IPS-20b (cell line): ENCODE data around the gene HNRNPUL1.

Source experiments
- H3K27ac ChIP-seq: one replicate; pipeline ENCODE4 v1.5.1; 2013; ENCODE audit warnings: low read length
- H3K27me3 ChIP-seq: 2 replicates; pipeline ENCODE4 v1.6.1; 2013; ENCODE audit warnings: mild to moderate bottlenecking, low read length, inconsistent platforms; ENCODE audit not compliant: insufficient read depth
- H3K36me3 ChIP-seq: 2 replicates; pipeline ENCODE4 v1.6.1; 2013; ENCODE audit warnings: low read depth, mild to moderate bottlenecking, inconsistent platforms, low read length, moderate library complexity; ENCODE audit not compliant: insufficient read depth
- H3K4me1 ChIP-seq: 2 replicates; pipeline ENCODE4 v1.6.1; 2013; ENCODE audit warnings: mild to moderate bottlenecking, control low read depth, inconsistent platforms, low read length, moderate library complexity; ENCODE audit not compliant: insufficient read depth
- H3K4me3 ChIP-seq: 2 replicates; pipeline ENCODE4 v1.5.1; 2013; ENCODE audit warnings: mild to moderate bottlenecking, low read length, inconsistent platforms
- H3K9ac ChIP-seq: 2 replicates; pipeline ENCODE4 v1.6.1; 2013; ENCODE audit warnings: low read depth, mild to moderate bottlenecking, inconsistent platforms, low read length, moderate library complexity
- H3K9me3 ChIP-seq: 2 replicates; pipeline ENCODE4 v1.6.1; 2013; ENCODE audit warnings: mild to moderate bottlenecking, low read depth, low read length, inconsistent platforms; ENCODE audit not compliant: insufficient read depth

HNRNPUL1 gene

GRCh38 chr19:41295499-41295898 lies 31.3 kb downstream of the HNRNPUL1 start:
- Histone ChIP-seq H3K4me1 (no peaks in the 10 kb centered on the region), H3K9ac (no peak overlapping the region), H3K27ac (no peak overlapping the region), H3K9me3 (no peaks in the 10 kb centered on the region), H3K4me3 (no peak overlapping the region), H3K27me3 (no peaks in the 10 kb centered on the region), H3K36me3 (peaks cover 100% of the 10 kb centered on the region)

GRCh38 chr19:41296433-41296871 lies 32.3 kb downstream of the HNRNPUL1 start:
- Histone ChIP-seq H3K4me3 (no peak overlapping the region), H3K4me1 (no peaks in the 10 kb centered on the region), H3K27ac (no peak overlapping the region), H3K9ac (no peak overlapping the region), H3K9me3 (no peaks in the 10 kb centered on the region), H3K27me3 (no peaks in the 10 kb centered on the region), H3K36me3 (peaks cover 100% of the 10 kb centered on the region)

- Histone ChIP-seq H3K4me3 (no peak overlapping the region), H3K27ac (no peak overlapping the region), H3K36me3 (peaks cover 100% of the 10 kb centered on the region), H3K4me1 (no peaks in the 10 kb centered on the region), H3K27me3 (no peaks in the 10 kb centered on the region), H3K9ac (no peak overlapping the region), H3K9me3 (no peaks in the 10 kb centered on the region)
These were observed 33.6 kb downstream of the HNRNPUL1 start for GRCh38 chr19:41297628-41298347.

DNA sequence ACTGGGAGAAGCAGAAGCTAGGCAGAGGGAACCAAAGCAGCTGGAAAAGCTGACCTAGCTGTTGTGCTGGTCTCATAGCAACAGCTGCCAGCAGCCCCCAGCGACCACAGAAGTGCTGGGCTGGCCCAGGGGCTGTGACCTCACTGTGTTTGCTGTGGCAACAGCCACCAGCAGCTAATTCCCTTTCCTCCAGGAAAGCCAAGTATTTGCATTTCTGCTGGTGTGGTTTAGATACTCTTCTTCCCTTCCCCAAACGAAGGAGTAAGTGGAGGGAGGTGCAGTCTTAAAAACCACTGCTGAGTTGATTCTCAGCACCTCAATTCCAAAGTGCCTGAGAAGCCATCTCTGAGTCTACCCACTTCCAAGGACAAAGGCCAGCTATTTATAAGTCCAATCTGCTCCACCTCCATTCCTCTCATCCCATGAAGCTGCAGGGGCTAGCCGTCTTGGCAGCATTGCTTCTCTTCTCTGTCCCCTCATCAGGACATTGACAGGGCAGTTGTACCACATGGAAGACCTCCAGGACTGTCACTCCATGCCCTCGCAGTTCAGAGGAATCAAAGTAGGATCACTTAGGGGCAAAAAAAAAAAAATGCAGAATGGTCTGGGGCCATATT lies 34.3 kb downstream of the HNRNPUL1 start:
- peaks cover 100% of the 10 kb centered on the region for H3K36me3 ChIP-seq
- no peak overlapping the region for H3K9ac ChIP-seq
- no peak overlapping the region for H3K4me3 ChIP-seq
- no peaks in the 10 kb centered on the region for H3K9me3 ChIP-seq
- no peak overlapping the region for H3K27ac ChIP-seq
- no peaks in the 10 kb centered on the region for H3K27me3 ChIP-seq
- H3K4me1 ChIP-seq, result no peaks in the 10 kb centered on the region

- no peaks in the 10 kb centered on the region for H3K4me1 ChIP-seq
- H3K27ac ChIP-seq, result no peak overlapping the region
- H3K9ac ChIP-seq, result no peak overlapping the region
- no peak overlapping the region for H3K4me3 ChIP-seq
- no peaks in the 10 kb centered on the region for H3K9me3 ChIP-seq
- peaks cover 100% of the 10 kb centered on the region for H3K36me3 ChIP-seq
- H3K27me3 ChIP-seq, result no peaks in the 10 kb centered on the region
These were observed 35.0 kb downstream of the HNRNPUL1 start for GRCh38 chr19:41299046-41299754.

DNA sequence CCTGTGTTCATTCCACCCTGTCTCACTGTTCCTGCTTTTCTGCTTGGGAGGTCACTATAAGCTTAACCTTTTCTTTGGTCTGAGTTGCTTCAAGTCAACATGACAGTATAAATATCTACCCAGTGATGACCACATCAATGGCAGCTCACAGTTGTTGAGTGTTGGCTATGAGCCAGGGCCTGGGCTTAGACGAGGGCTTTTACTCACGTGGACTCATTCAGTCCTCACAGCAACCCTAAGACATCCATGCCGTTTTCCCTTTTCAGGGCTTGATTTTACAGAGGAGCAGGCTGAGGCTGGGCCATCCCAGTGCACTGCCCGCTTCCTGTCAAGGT lies 35.5 kb downstream of the HNRNPUL1 start:
- Histone ChIP-seq H3K27me3 (no peaks in the 10 kb centered on the region), H3K9ac (no peak overlapping the region), H3K4me1 (no peaks in the 10 kb centered on the region), H3K4me3 (no peak overlapping the region), H3K27ac (no peak overlapping the region), H3K36me3 (peaks cover 100% of the 10 kb centered on the region), H3K9me3 (no peaks in the 10 kb centered on the region)

- Histone ChIP-seq H3K4me1 (no peaks in the 10 kb centered on the region), H3K4me3 (no peak overlapping the region), H3K36me3 (peaks cover 100% of the 10 kb centered on the region), H3K27ac (no peak overlapping the region), H3K9ac (no peak overlapping the region), H3K9me3 (no peaks in the 10 kb centered on the region), H3K27me3 (no peaks in the 10 kb centered on the region)
These were observed 36.4 kb downstream of the HNRNPUL1 start for GRCh38 chr19:41300555-41300954.

- no peaks in the 10 kb centered on the region for H3K4me1 ChIP-seq
- H3K9ac ChIP-seq, result no peak overlapping the region
- H3K27ac ChIP-seq, result no peak overlapping the region
- H3K27me3 ChIP-seq, result no peaks in the 10 kb centered on the region
- no peaks in the 10 kb centered on the region for H3K9me3 ChIP-seq
- peaks cover 100% of the 10 kb centered on the region for H3K36me3 ChIP-seq
- no peak overlapping the region for H3K4me3 ChIP-seq
These were observed 38.6 kb downstream of the HNRNPUL1 start for GRCh38 chr19:41302624-41303351.

DNA sequence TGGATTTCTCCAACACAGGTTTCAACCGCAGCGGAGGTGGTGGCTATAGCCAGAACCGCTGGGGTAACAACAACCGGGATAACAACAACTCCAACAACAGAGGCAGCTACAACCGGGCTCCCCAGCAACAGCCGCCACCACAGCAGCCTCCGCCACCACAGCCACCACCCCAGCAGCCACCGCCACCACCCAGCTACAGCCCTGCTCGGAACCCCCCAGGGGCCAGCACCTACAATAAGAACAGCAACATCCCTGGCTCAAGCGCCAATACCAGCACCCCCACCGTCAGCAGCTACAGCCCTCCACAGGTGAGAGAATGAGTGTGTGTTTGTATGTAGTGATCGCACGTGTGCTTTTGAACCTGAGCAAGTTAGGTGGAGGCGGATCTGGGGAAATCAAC lies 39.8 kb downstream of the HNRNPUL1 start:
- Histone ChIP-seq H3K4me3 (no peak overlapping the region), H3K9me3 (no peaks in the 10 kb centered on the region), H3K4me1 (peaks cover 3% of the 10 kb centered on the region; the same call in 1 of the 2 replicates), H3K27ac (no peak overlapping the region), H3K27me3 (no peaks in the 10 kb centered on the region), H3K36me3 (peaks cover 92% of the 10 kb centered on the region), H3K9ac (no peak overlapping the region)

DNA sequence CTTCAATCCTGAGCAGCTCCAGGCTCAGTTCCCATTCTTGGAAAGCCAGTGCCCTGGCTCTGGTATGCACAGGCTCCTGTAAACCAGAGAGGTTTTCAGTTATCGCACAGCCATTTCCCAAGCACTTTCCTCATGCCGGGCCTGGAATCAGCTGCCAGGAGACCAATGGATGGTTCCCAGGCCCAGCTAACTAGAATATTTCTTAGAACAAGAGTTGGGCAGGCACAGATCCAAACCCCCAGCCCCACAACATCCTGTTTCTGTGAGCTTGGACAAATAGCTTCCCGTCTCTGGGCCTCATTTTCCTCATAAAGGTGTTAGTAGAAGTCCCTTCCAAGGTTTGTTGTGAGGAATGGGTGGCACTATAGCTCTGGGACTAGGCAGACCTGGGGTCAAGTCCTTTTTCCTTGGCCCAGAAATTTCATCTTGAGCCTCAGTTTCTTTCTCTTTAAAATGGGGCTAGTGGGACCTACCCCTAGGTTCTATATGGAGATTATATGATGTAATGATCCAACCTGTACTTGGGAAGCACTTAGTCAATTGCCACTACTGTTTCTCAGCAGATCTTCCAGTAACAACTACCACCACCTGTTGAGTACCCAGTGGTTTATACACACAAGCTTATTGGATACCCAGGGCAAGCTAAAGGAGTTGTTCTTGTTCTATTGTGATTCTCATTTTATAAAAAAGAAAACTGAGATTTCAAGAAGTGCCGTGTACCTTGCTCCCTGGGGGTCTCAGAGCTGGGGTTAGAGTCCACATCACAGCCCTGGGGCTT lies 40.7 kb downstream of the HNRNPUL1 start:
- H3K27me3 ChIP-seq, result no peaks in the 10 kb centered on the region
- H3K9me3 ChIP-seq, result no peaks in the 10 kb centered on the region
- no peak overlapping the region for H3K9ac ChIP-seq
- peaks cover 82% of the 10 kb centered on the region for H3K36me3 ChIP-seq
- no peak overlapping the region for H3K27ac ChIP-seq
- H3K4me3 ChIP-seq, result no peak overlapping the region
- H3K4me1 ChIP-seq, result peaks cover 8% of the 10 kb centered on the region; the same call in 1 of the 2 replicates
